Right renal cortex interstitium (tissue), 3 donors: ENCODE data around the gene CSNK1G1. TPM values are rescaled to one million over a fixed set of nuclear protein-coding genes. Genes with fewer than 3 reads are reported as not detected.

Experiments used
- DNase-seq, 3 donors: peaks; one replicate each; pipeline ENCODE4 v3.0.0-alpha.2; 2013; ENCODE audit warnings: low read depth in 3 of 3, low spot score in 2 of 3
- polyA plus RNA-seq, 3 donors: library from polyadenylated mRNA; unstranded; fragments of 120-200 nt; gene quantifications; one replicate each; pipeline ENCODE4 v1.2.1, GENCODE V29; 2013; ENCODE audit not compliant: insufficient read length in 3 of 3

Gene CSNK1G1
- polyA plus RNA-seq, 3 donors: 20.6 to 23.1 (median 22.8) TPM

- DNase-seq: peak in 1 of 3 donors; percentile 20
Observed at GRCh38 chr15:64209680-64210334, 146.2 kb downstream of the CSNK1G1 start.

DNA sequence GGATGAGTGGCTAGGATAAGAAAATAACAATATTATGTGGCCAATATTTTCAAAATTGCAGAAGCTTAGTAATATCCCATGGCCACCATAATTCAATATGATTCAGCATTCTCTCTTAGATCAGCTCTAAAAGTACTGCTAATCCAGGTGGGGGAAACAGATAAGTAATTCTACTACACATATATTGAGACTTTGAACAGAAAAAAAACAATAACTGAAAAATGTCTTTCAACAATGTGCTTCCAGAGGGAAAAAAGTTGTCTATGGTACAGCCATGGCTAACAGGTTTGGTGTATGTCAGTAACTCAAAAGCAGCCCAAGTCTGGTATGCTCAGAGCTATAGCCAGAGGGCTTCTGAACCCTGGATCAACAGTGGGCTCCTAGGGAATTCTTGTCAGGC is 150.8 kb downstream of the CSNK1G1 start:
- DNase-seq: no peak

GRCh38 chr15:64197425-64197824 is 158.5 kb downstream of the CSNK1G1 start:
- DNase-seq: no peak

GRCh38 chr15:64193971-64194370 is 162.0 kb downstream of the CSNK1G1 start:
- no peak for DNase-seq

DNA sequence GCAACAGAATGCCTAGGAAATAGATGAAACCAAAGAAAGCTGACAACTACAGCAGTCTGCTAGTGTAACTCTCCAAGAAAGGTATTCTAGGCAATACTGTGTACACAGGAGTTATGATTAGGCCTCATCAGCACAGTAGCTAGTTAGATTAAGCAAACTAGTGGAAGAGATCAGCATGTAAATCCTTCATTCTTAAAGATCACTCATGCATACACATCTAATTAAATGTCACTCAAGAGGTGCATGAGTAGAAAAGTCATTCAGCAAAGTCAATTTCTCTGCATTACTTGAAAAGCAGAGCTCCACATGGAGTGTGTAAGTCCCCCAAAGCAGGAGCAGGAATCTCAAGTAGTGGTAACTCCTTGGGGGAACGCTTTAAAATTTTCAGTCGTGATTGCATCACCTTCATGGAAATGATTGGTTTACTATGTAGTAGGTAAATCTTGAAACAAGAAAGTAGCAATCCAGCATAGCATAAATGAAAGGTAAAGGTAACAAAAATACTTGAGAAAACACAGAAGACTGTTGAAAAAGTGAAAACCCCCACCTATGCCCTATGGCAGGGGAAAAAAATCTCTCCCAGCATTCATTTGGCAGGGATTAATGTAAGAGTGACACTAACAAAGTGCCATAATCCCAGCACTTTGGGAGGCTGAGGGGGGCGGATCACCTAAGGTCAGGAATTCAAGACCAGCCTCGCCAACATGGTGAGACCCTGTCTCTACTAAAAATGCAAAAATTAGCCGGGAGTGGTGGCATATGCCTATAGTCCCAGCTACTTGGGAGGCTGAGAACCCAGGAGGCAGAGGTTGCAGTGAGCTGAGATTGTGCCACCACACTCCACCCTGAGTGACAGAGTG is 163.8 kb downstream of the CSNK1G1 start:
- DNase-seq: no peak

DNA sequence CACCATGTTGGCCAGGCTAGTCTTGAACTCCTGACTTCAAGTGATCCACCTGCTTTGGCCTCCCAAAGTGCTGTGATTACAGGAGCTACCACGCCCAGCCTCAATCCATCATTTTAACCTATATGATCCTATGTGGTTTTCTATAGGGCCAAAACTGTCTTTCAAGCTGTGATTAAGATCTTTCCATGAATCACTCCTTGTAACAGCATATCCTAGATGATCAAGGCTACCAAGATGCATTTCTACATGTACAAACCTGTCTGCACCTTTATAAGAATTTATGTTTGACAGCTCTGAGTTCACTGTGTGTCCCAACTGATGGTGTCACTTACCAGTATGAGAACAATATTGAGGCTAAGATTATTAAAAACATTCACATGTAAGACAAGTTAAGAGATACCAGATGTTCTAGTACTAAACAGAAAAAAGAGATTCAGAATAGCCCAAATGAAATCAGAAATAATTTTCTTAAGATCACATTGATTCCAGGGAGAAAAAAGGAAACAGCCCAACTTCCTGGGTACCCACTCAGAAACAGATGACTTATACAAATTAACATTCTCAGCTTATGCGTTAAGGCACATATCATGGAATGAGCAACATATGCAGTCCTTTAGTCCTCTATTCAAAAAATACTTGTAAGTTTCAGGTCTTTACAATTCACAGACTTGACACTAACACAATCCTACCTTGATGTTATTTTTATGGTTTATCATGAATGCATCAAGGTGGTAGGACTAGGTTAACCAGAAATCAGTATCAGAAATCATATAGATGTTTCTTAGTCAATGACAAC is 168.4 kb downstream of the CSNK1G1 start:
- DNase-seq: no peak

- no peak for DNase-seq
Observed at GRCh38 chr15:64185146-64185911, 170.6 kb downstream of the CSNK1G1 start.

DNA sequence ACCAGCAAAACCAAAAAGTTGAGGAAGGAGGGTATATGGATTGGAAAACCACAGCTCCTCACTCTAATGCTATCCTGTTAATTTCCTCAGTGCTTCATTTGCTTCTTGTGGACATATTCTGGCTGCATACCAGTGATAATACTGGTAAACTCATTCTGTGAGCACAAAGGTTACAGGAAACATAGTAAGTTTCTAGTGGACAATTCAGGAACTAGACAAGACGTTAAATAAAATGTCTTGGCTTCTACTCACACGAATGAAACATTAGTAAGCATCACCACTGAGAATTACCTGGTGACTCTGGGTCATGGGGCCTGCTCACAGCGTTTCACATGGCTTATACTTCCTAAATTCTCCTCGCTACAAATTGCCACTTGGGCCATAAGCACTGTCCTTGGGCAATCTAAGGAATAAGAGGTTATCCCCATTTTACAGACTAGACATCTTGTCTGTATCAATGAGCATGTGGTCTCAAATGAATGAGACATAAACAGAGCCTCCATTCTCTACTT is 173.1 kb downstream of the CSNK1G1 start:
- no peak for DNase-seq

DNA sequence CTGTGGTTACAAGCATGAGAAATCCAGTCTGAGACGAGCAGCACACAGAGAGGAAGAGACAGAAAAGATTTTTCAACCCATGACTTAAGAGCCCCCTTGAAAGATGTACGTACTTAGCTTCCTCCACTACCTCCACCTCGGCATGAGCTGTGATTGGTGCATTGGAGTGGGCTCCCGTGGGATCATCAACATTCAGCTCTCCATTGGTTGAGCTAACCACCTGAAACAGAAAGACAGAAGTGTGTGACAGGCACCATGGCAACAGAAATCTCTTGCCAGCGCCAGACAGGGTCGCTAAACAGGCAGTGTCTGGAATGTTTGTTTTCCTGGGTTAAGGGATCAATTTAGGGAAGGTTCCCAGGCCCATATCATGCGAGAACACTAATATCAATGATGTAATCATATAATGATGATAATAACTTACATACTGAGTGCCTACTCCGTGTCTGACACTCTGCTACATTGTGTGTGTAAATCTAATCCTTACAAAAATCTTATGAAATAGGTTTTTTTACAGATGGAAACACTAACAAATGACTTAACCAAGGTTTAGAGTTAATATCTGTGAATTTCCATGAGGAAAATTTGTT is 175.6 kb downstream of the CSNK1G1 start:
- no peak for DNase-seq

- no peak for DNase-seq
Observed at GRCh38 chr15:64166102-64166890, 189.7 kb downstream of the CSNK1G1 start.

GRCh38 chr15:64164436-64164835 is 191.5 kb downstream of the CSNK1G1 start:
- no peak for DNase-seq

DNA sequence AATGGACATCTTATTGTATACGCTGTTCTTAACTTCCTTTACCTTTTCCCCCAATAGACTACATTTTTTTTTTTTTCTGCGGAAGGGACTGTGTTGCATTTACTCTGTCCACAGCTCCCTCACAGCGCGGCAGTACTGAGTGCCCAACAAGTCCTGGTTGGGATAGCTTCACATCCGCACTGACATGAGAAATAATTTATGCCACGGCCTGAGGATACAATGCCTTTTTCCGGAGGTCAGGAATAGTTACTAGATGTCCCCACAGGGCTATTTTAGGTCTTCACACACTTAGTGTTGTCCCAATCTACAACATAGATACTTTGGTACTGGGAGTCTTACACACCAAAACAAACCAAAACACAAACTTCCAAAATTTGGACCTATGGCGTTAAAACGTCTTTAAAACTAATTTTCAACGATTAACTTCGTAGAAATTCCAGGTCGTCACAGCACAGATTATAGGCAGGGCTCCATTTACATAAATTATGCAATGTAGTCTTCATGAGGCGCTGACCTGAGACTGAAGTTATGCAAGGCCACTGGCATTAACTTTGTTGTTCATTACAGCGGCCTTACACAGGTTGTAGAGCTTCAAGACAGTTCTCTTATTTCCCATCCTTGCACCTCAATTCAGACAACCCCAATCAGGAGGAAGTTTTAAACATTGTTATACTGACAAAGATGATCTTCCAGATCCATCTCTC is 192.2 kb downstream of the CSNK1G1 start:
- no peak for DNase-seq

DNA sequence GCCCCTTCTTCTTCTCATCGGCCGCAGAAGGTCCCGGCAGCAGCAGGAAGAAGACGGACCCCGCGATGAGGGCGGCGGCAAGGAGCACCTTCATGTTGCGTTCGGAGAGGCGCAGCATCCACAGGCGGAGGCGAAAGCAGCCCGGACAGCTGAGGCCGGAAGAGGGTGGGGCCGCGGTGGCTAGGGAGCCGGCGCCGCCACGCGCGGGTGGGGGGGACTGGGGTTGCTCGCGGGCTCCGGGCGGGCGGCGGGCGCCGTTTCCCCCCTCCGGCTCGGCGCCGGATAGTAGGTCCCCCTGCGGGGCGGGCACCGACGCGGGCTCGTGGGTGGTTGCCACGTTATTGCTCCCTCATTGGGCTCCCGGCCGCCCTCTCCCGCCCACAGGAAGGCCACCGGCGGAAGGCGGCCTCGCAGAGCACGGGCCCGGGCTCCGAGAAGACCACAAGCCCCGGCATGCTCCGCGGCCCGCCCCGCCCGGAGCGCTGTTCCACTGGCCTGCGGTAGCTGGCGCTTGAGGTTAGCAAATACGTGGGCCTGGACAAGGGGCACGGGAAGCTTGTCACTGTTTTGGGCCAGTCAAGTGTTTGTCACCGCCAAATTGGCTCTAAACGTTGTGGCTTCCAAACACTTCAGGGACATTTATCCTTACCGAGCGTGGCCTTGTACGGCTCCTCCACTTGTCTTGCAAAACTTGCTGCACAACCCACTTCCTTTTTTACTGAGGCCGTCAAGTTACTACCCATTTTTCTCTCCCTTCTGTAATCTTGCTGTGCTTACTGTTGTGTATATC is 192.9 kb downstream of the CSNK1G1 start, which contains the start of gene PPIB:
PPIB (minus strand) TSS at position 154 of the 790 bp plus-strand sequence; CDS start at position 118, 36 bp downstream.
- peak; percentile 80 to 93 (median 90) for DNase-seq

GRCh38 chr15:64162478-64162868 is 193.5 kb downstream of the CSNK1G1 start:
- DNase-seq: no peak

DNA sequence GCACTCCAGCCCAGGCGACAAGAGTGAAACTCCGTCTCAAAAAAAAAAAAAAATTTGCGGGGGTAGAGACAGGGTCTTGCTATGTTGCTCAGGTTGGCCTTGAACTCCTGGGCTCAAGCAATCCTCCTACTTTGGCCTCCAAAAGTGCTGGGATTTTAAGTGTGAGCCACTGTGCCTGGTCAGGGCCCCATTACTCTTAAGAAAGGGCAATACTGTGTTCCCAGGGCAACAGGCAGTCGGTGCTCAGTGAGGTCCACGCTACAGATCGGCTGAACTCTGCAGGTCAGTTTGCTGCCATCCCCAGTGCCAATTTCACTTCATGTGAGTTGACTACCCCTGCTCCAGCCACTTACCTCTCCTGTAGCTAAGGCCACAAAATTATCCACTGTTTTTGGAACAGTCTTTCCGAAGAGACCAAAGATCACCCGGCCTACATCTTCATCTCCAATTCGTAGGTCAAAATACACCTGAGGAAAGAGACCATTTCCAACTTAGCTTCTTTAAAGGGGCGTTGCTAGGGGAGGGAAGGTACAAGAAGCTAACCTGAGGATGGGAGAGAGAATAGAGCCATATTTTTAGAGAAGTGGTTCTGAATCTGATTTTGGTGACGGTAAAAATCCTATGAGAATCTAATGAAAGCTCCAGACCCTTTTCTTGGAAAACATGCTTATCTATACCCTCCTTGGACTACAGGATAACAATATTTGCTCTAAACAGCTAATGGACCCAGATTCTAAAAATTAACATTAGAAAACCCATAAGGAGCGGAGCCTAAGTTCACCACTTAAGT is 194.1 kb downstream of the CSNK1G1 start:
- no peak for DNase-seq

DNA sequence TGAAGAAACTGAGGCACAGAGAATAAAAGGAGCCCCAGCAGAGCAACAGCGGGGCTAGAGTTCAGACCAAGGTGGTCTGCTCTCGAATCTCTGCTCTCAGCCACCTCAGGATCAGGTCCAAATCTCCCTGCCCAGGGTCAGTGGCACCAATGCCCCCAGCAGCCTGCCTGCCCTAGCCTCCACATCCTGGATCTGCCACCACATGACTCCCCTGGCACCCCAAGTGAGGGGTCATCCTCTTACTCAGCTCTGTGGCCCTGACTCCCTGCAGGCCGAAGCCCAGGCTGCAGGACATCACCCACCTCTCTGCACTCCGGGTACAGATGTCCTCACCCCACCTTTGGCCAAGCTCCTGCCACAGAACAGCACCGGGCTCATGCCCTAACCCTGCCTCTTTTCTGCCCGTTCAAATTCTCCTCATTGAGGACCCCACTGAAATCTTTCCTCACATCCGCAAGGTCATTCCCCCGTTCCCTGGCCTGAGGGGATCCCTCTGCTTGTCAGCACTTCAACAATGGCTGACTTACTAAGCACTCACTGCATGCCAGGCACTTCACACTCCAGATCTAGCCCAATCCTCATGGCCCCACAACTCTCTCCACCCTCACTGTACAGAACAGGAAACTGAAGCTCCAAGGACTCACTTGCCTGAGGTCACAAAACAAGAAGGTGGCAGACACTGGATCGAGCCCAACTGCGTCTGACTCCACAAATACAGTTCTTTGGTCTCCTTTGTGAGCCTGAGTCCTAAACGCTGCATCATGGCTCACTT is 197.4 kb downstream of the CSNK1G1 start:
- DNase-seq: no peak
